HEK293 (cell line): ENCODE measurements around the gene EPHA6.

ENCODE experiments used
- CTCF ChIA-PET: fragments of 350-600 bp; formaldehyde crosslinking; extraction: SDS; loops from one replicate; lab custom pipeline; 2021; ENCODE audit warnings: antibody characterized with exemption; lab: Yijun Ruan, JAX
- POLR2A ChIA-PET: fragments of 300-600 bp; formaldehyde crosslinking; extraction: SDS; loops from one replicate; lab custom pipeline; 2020; ENCODE audit warnings: antibody characterized with exemption, inconsistent platforms; lab: Yijun Ruan, JAX
- H3K27ac ChIP-seq: fragments of 200-500 bp; sonication (Bioruptor generic); 2 replicates; pipeline ENCODE4 v1.5.1; 2014; ENCODE audit warnings: low read depth, low read length, control low read depth, inconsistent platforms; ENCODE audit errors: extremely low read depth
- H3K36me3 ChIP-seq, 2 experiments: fragments of 200-500 bp in 1 of 2; sonication (Bioruptor generic) in 1 of 2; 1 replicate in 1 of 2; 2 replicates in 1 of 2; pipeline ENCODE4 v1.5.1; 2014 to 2017; ENCODE audit warnings: inconsistent platforms in 2 of 2, low read length in 2 of 2; ENCODE audit not compliant: control insufficient read depth in 2 of 2, insufficient read depth in 1 of 2
- H3K4me1 ChIP-seq: fragments of 200-500 bp; sonication (Bioruptor generic); 2 replicates; pipeline ENCODE4 v1.5.1; 2014; ENCODE audit warnings: mild to moderate bottlenecking, low read length, inconsistent platforms; ENCODE audit not compliant: control insufficient read depth, insufficient read depth
- H3K4me3 ChIP-seq: 2 replicates; pipeline ENCODE4 v1.5.1; 2011; ENCODE audit warnings: low read depth, mild to moderate bottlenecking, control low read depth, low read length, moderate library complexity
- H3K9me3 ChIP-seq: fragments of 200-500 bp; sonication (Bioruptor generic); 2 replicates; pipeline ENCODE4 v1.5.1; 2014; ENCODE audit warnings: low read depth, low read length, inconsistent platforms; ENCODE audit not compliant: control insufficient read depth, insufficient read depth
- GLI4 ChIP-seq: fragments of 450-650 bp; formaldehyde crosslinking; IDR thresholded peaks from 2 replicates; pipeline ENCODE4 v1.5.1; 2016; ENCODE audit warnings: missing biosample characterization, missing genetic modification characterization
- IKZF3 ChIP-seq: fragments of 450-650 bp; IDR thresholded peaks from 2 replicates; pipeline ENCODE4 v1.5.0; 2018; ENCODE audit warnings: missing biosample characterization, mild to moderate bottlenecking, missing genetic modification characterization, moderate library complexity
- KLF16 ChIP-seq: fragments of 450-650 bp; formaldehyde crosslinking; IDR thresholded peaks from 2 replicates; pipeline ENCODE4 v1.5.1; 2017; ENCODE audit warnings: missing biosample characterization, missing genetic modification characterization
- KLF8 ChIP-seq: fragments of 450-650 bp; formaldehyde crosslinking; IDR thresholded peaks from 2 replicates; pipeline ENCODE4 v1.5.1; 2016; ENCODE audit warnings: missing biosample characterization, missing genetic modification characterization
- REPIN1 ChIP-seq: fragments of 450-650 bp; formaldehyde crosslinking; IDR thresholded peaks from 2 replicates; pipeline ENCODE4 v1.5.1; 2017; ENCODE audit warnings: missing biosample characterization, missing genetic modification characterization, low read depth
- SP3 ChIP-seq: fragments of 450-650 bp; formaldehyde crosslinking; IDR thresholded peaks from 2 replicates; pipeline ENCODE4 v1.5.1; 2016; ENCODE audit warnings: missing biosample characterization, missing genetic modification characterization
- SP7 ChIP-seq: fragments of 450-650 bp; formaldehyde crosslinking; IDR thresholded peaks from 2 replicates; pipeline ENCODE4 v1.5.1; 2016; ENCODE audit warnings: missing biosample characterization, missing genetic modification characterization
- YY2 ChIP-seq: fragments of 450-650 bp; formaldehyde crosslinking; IDR thresholded peaks from 2 replicates; pipeline ENCODE4 v1.5.1; 2016; ENCODE audit warnings: missing biosample characterization, missing genetic modification characterization
- ZBTB20 ChIP-seq: fragments of 450-650 bp; formaldehyde crosslinking; IDR thresholded peaks from 2 replicates; pipeline ENCODE4 v1.5.1; 2016; ENCODE audit warnings: missing biosample characterization, missing genetic modification characterization
- ZBTB8A ChIP-seq: fragments of 450-650 bp; formaldehyde crosslinking; IDR thresholded peaks from 2 replicates; pipeline ENCODE4 v1.5.1; 2016; ENCODE audit warnings: missing biosample characterization, missing genetic modification characterization
- ZNF10 ChIP-seq: fragments of 450-650 bp; formaldehyde crosslinking; IDR thresholded peaks from 2 replicates; pipeline ENCODE4 v1.5.1; 2017; ENCODE audit warnings: missing biosample characterization, missing genetic modification characterization
- ZNF146 ChIP-seq: fragments of 450-650 bp; formaldehyde crosslinking; IDR thresholded peaks from 2 replicates; pipeline ENCODE4 v1.5.1; 2016; ENCODE audit warnings: missing biosample characterization, missing genetic modification characterization
- ZNF16 ChIP-seq: fragments of 450-650 bp; formaldehyde crosslinking; IDR thresholded peaks from 2 replicates; pipeline ENCODE4 v1.5.1; 2016; ENCODE audit warnings: low read depth, missing biosample characterization, missing genetic modification characterization
- ZNF174 ChIP-seq: fragments of 450-650 bp; formaldehyde crosslinking; IDR thresholded peaks from 2 replicates; pipeline ENCODE4 v1.5.0; 2017; ENCODE audit warnings: missing biosample characterization, mild to moderate bottlenecking, missing genetic modification characterization
- ZNF23 ChIP-seq: fragments of 450-650 bp; formaldehyde crosslinking; IDR thresholded peaks from 2 replicates; pipeline ENCODE4 v1.5.1; 2016; ENCODE audit warnings: missing biosample characterization, missing genetic modification characterization, borderline replicate concordance
- ZNF335 ChIP-seq: fragments of 450-650 bp; formaldehyde crosslinking; conservative IDR thresholded peaks from 2 replicates; pipeline ENCODE4 v1.5.1; 2016; ENCODE audit warnings: missing biosample characterization, missing genetic modification characterization
- ZNF433 ChIP-seq: fragments of 450-650 bp; formaldehyde crosslinking; IDR thresholded peaks from 2 replicates; pipeline ENCODE4 v1.5.1; 2016; ENCODE audit warnings: missing biosample characterization, missing genetic modification characterization, low read depth
- ZNF488 ChIP-seq: fragments of 450-650 bp; formaldehyde crosslinking; IDR thresholded peaks from 2 replicates; pipeline ENCODE4 v1.5.1; 2016; ENCODE audit warnings: missing biosample characterization, missing genetic modification characterization
- ZNF518A ChIP-seq: fragments of 450-650 bp; formaldehyde crosslinking; conservative IDR thresholded peaks from 2 replicates; pipeline ENCODE4 v1.5.1; 2016; ENCODE audit warnings: low read depth, missing biosample characterization, missing genetic modification characterization
- ZNF548 ChIP-seq: fragments of 450-650 bp; formaldehyde crosslinking; IDR thresholded peaks from 2 replicates; pipeline ENCODE4 v1.5.1; 2016; ENCODE audit warnings: missing biosample characterization, missing genetic modification characterization
- ZNF549 ChIP-seq: fragments of 450-650 bp; IDR thresholded peaks from 2 replicates; pipeline ENCODE4 v1.5.1; 2018; ENCODE audit warnings: missing biosample characterization, missing genetic modification characterization, mild to moderate bottlenecking, inconsistent platforms, moderate library complexity
- ZNF660 ChIP-seq: fragments of 450-650 bp; IDR thresholded peaks from 2 replicates; pipeline ENCODE4 v1.5.1; 2018; ENCODE audit warnings: missing biosample characterization, mild to moderate bottlenecking, missing genetic modification characterization
- ZNF670 ChIP-seq: fragments of 450-650 bp; formaldehyde crosslinking; IDR thresholded peaks from 2 replicates; pipeline ENCODE4 v1.5.1; 2016; ENCODE audit warnings: missing biosample characterization, missing genetic modification characterization, low read depth
- ZNF747 ChIP-seq: fragments of 450-650 bp; formaldehyde crosslinking; IDR thresholded peaks from 2 replicates; pipeline ENCODE4 v1.5.1; 2016; ENCODE audit warnings: missing biosample characterization, missing genetic modification characterization
- TF ChIP-seq, protein P1 (sequence below): fragments of 450-650 bp; formaldehyde crosslinking; IDR thresholded peaks from 2 replicates; pipeline ENCODE4 v1.5.1; 2017; ENCODE audit warnings: missing biosample characterization, missing genetic modification characterization

Gene EPHA6

DNA sequence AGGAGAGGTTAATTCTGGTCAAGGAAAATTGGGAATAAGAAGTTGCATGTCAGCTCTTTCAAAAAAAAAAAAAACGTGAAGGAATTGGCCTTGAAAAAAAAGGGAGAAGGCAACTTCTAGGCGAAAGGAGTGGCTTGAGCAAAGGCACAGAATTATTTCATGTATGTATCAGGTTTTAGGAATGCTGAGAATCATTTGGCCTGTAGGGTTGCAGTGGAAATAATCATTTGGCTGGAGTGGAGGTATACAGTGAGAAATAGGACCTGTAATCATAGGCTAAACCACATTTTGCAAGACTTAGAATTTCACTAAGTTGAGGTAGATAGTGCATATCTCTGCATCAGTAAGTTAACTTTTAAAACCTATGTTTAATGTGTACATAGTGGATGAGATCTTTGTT lies 54.9 kb downstream of the EPHA6 start:
- H3K4me3 ChIP-seq, result no peak overlapping the region
- ChIA-PET POLR2A (no interaction called here), CTCF (no interaction called here)
- H3K4me1 ChIP-seq, result no peaks in the 10 kb centered on the region
- H3K27ac ChIP-seq, result no peak overlapping the region
- no peaks in the 10 kb centered on the region for H3K36me3 ChIP-seq
- H3K9me3 ChIP-seq, result no peaks in the 10 kb centered on the region
- TF ChIP-seq ZNF488 (tag by site-specific recombination), result no peak
- TF ChIP-seq ZNF518A, result no peak
- TF ChIP-seq ZNF16 (tag by site-specific recombination), result no peak
- no peak for TF ChIP-seq ZNF433 (tag by site-specific recombination)
- no peak for TF ChIP-seq ZNF548 (tag by site-specific recombination)
- TF ChIP-seq ZNF10 (tag by site-specific recombination), result no peak
- TF ChIP-seq, protein P1, sequence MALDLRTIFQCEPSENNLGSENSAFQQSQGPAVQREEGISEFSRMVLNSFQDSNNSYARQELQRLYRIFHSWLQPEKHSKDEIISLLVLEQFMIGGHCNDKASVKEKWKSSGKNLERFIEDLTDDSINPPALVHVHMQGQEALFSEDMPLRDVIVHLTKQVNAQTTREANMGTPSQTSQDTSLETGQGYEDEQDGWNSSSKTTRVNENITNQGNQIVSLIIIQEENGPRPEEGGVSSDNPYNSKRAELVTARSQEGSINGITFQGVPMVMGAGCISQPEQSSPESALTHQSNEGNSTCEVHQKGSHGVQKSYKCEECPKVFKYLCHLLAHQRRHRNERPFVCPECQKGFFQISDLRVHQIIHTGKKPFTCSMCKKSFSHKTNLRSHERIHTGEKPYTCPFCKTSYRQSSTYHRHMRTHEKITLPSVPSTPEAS (tag by site-specific recombination), result no peak
- no peak for TF ChIP-seq IKZF3 (tag by site-specific recombination)
- TF ChIP-seq YY2 (tag by site-specific recombination), result no peak
- no peak for TF ChIP-seq ZNF23 (tag by site-specific recombination)
- TF ChIP-seq SP7 (tag by site-specific recombination), result no peak
- TF ChIP-seq REPIN1 (tag by site-specific recombination), result no peak

DNA sequence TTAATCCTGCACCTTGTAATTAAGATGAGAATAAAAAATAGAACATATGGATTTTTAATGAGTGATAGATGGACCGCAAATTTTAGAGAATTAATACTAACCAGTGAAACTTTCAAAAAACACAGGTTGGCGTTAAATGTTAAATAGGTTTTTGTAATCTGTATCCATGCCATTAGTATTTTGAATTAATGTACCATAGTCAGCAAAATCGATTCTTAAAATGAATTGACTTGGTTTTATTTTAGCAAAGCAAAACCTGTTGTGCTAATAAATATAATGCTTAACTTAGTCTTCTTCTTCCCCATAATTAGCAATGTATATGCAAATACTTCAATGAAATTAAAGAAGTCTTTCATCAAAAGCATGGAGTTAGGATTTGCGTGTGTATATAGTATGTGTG lies 63.1 kb downstream of the EPHA6 start:
- TF ChIP-seq ZNF660 (tag by site-specific recombination) (no peak), KLF8 (no peak), ZBTB8A (no peak), ZNF549 (no peak), ZNF174 (tag by site-specific recombination) (no peak), ZNF146 (tag by site-specific recombination) (no peak), ZNF670 (tag by site-specific recombination) (no peak), SP3 (tag by site-specific recombination) (no peak), ZNF335 (no peak), ZBTB20 (tag by site-specific recombination) (no peak), ZNF747 (tag by site-specific recombination) (no peak), KLF16 (tag by site-specific recombination) (no peak), GLI4 (tag by site-specific recombination) (no peak)
- POLR2A ChIA-PET, result no interaction called here

More for the DNA sequence above, 63.1 kb downstream of the EPHA6 start:
- H3K4me3 ChIP-seq, result no peak overlapping the region
- H3K36me3 ChIP-seq, result no peaks in the 10 kb centered on the region
- no peak overlapping the region for H3K27ac ChIP-seq
- CTCF ChIA-PET, result no interaction called here
- H3K4me1 ChIP-seq, result no peaks in the 10 kb centered on the region
- no peaks in the 10 kb centered on the region for H3K9me3 ChIP-seq
